IMR-90 (cell line): Measurements from ENCODE around the gene RHOBTB1. TPM values are rescaled to one million over a fixed set of nuclear protein-coding genes. Genes with fewer than 3 reads are reported as not detected.
A peak's percentile ranks its signal among the peaks of the same experiment; 100 is the strongest.

Experiments used
- ATAC-seq: fragments of 200-7000 bp; cut with Tn5 transposase; 2 replicates; pipeline ENCODE4 v1.9.1; 2020; ENCODE audit warnings: low read depth, mild to moderate bottlenecking, moderate library complexity
- BruUV-seq: library from RNA; stranded (reverse); fragments of 400-500 nt; replicated peaks from 2 replicates; lab custom pipeline; 2021; lab: Mats Ljungman, UMichigan
- CTCF ChIA-PET: fragments of 300-600 bp; formaldehyde crosslinking; extraction: SDS; loops from one replicate; lab custom pipeline; 2021; ENCODE audit warnings: antibody characterized with exemption; lab: Yijun Ruan, JAX
- POLR2A ChIA-PET: fragments of 300-600 bp; sonication (Branson Sonifier 250); formaldehyde crosslinking; loops from one replicate; lab custom pipeline; 2022; ENCODE audit warnings: antibody characterized with exemption; ENCODE audit not compliant: unreplicated experiment; lab: Charles Lee
- DNase-seq: peaks from one replicate; pipeline ENCODE4 v3.0.0; 2013
- H2AFZ ChIP-seq: replicated peaks from 2 replicates; pipeline ENCODE3; 2013; ENCODE audit warnings: low read length, mild to moderate bottlenecking; ENCODE audit not compliant: poor library complexity
- H2AK5ac ChIP-seq: 2 replicates; pipeline ENCODE4 v1.6.1; 2013; ENCODE audit warnings: low read depth, low read length, inconsistent platforms
- H2AK9ac ChIP-seq: replicated peaks from 2 replicates; pipeline ENCODE3; 2013; ENCODE audit warnings: mild to moderate bottlenecking, low read depth, low read length, moderate library complexity; ENCODE audit not compliant: poor library complexity
- H2BK120ac ChIP-seq: 2 replicates; pipeline ENCODE4 v1.6.1; 2013; ENCODE audit warnings: low read depth, low read length, inconsistent platforms
- H2BK15ac ChIP-seq: 3 replicates; pipeline ENCODE4 v1.6.1; 2013; ENCODE audit warnings: low read depth, low read length, inconsistent platforms
- H2BK20ac ChIP-seq: 2 replicates; pipeline ENCODE4 v1.6.1; 2013; ENCODE audit warnings: low read depth, mild to moderate bottlenecking, inconsistent platforms, low read length, moderate library complexity
- H2BK5ac ChIP-seq: 2 replicates; pipeline ENCODE4 v1.6.1; 2013; ENCODE audit warnings: mild to moderate bottlenecking, low read depth, low read length, inconsistent platforms; ENCODE audit not compliant: poor library complexity, severe bottlenecking
- H3K14ac ChIP-seq: replicated peaks from 2 replicates; pipeline ENCODE4 v1.6.1; 2013; ENCODE audit warnings: low read depth, low read length, inconsistent platforms
- H3K18ac ChIP-seq: 2 replicates; pipeline ENCODE4 v1.6.1; 2013; ENCODE audit warnings: low read depth, low read length, control low read depth
- H3K23ac ChIP-seq: 2 replicates; pipeline ENCODE4 v1.6.1; 2013; ENCODE audit warnings: low read depth, low read length, inconsistent platforms
- H3K27ac ChIP-seq: 2 replicates; pipeline ENCODE4 v1.5.1; 2013; ENCODE audit warnings: mild to moderate bottlenecking, control low read depth, low read length; ENCODE audit not compliant: insufficient read depth
- H3K27me3 ChIP-seq: 2 replicates; pipeline ENCODE4 v1.6.1; 2013; ENCODE audit warnings: low read length; ENCODE audit not compliant: control insufficient read depth, insufficient read depth
- H3K36me3 ChIP-seq: 2 replicates; pipeline ENCODE4 v1.6.1; 2013; ENCODE audit warnings: low read length, mixed read lengths; ENCODE audit not compliant: control insufficient read depth, insufficient read depth
- H3K4ac ChIP-seq: 2 replicates; pipeline ENCODE4 v1.6.1; 2013; ENCODE audit warnings: low read depth, low read length, inconsistent platforms
- H3K4me1 ChIP-seq: 2 replicates; pipeline ENCODE4 v1.6.1; 2013; ENCODE audit warnings: low read length, mixed read lengths; ENCODE audit not compliant: control insufficient read depth, insufficient read depth
- H3K4me2 ChIP-seq: 2 replicates; pipeline ENCODE4 v1.6.1; 2013; ENCODE audit warnings: low read depth, mild to moderate bottlenecking, control low read depth, low read length, moderate library complexity
- H3K4me3 ChIP-seq: 2 replicates; pipeline ENCODE4 v1.5.1; 2013; ENCODE audit warnings: low read depth, mild to moderate bottlenecking, control low read depth, low read length, moderate library complexity; ENCODE audit not compliant: insufficient read depth
- H3K56ac ChIP-seq: 2 replicates; pipeline ENCODE4 v1.6.1; 2013; ENCODE audit warnings: low read length, inconsistent platforms; ENCODE audit not compliant: insufficient read depth; ENCODE audit errors: extremely low read depth
- H3K79me1 ChIP-seq, 2 experiments: 2 replicates each; pipeline ENCODE4 v1.6.1; 2013; ENCODE audit warnings: low read length in 2 of 2, inconsistent platforms in 1 of 2, low read depth in 1 of 2
- H3K9ac ChIP-seq: 2 replicates; pipeline ENCODE4 v1.6.1; 2013; ENCODE audit warnings: low read depth, low read length, control low read depth
- H3K9me1 ChIP-seq: 2 replicates; pipeline ENCODE4 v1.6.1; 2013; ENCODE audit warnings: low read length, inconsistent platforms; ENCODE audit not compliant: insufficient read depth
- H3K9me3 ChIP-seq: 2 replicates; pipeline ENCODE4 v1.6.1; 2013; ENCODE audit warnings: low read length; ENCODE audit not compliant: control insufficient read depth, insufficient read depth
- H4K20me1 ChIP-seq: 2 replicates; pipeline ENCODE4 v1.6.1; 2013; ENCODE audit warnings: low read length, inconsistent platforms; ENCODE audit not compliant: insufficient read depth
- H4K5ac ChIP-seq: 2 replicates; pipeline ENCODE4 v1.6.1; 2013; ENCODE audit warnings: mild to moderate bottlenecking, low read depth, low read length, control low read depth
- H4K8ac ChIP-seq, 2 experiments: 2 replicates each; pipeline ENCODE4 v1.6.1; 2013; ENCODE audit warnings: low read depth in 2 of 2, low read length in 2 of 2, control low read depth in 1 of 2, inconsistent platforms in 1 of 2
- H4K91ac ChIP-seq: 2 replicates; pipeline ENCODE4 v1.6.1; 2013; ENCODE audit warnings: low read depth, low read length, inconsistent platforms; ENCODE audit not compliant: insufficient read depth
- BHLHE40 ChIP-seq: fragments of 150-350 bp; IDR thresholded peaks from 2 replicates; pipeline ENCODE4 v1.6.1; 2016; ENCODE audit warnings: mild to moderate bottlenecking, low read depth, low read length
- CHD1 ChIP-seq: IDR thresholded peaks from 2 replicates; pipeline ENCODE4 v1.6.1; 2012; ENCODE audit warnings: low read depth, low read length, improper control_type of control experiment
- MAZ ChIP-seq: IDR thresholded peaks from 2 replicates; pipeline ENCODE4 v1.6.1; 2012; ENCODE audit warnings: low read depth, mild to moderate bottlenecking, low read length, improper control_type of control experiment, moderate library complexity, borderline replicate concordance
- MXI1 ChIP-seq: IDR thresholded peaks from 2 replicates; pipeline ENCODE4 v1.6.1; 2012; ENCODE audit warnings: low read depth, mild to moderate bottlenecking, low read length, moderate library complexity, borderline replicate concordance
- POLR2A ChIP-seq: IDR thresholded peaks from 2 replicates; pipeline ENCODE4 v1.6.1; 2012; ENCODE audit warnings: mild to moderate bottlenecking, low read depth, low read length
- RFX5 ChIP-seq: IDR thresholded peaks from 2 replicates; pipeline ENCODE4 v1.8.0; 2012; ENCODE audit warnings: low read depth, mild to moderate bottlenecking, low read length, moderate library complexity
- SMC3 ChIP-seq: fragments of 150-350 bp; IDR thresholded peaks from 2 replicates; pipeline ENCODE4 v1.6.1; 2016; ENCODE audit warnings: low read depth, mild to moderate bottlenecking, antibody characterized with exemption, low read length, moderate library complexity
- USF2 ChIP-seq: fragments of 150-350 bp; IDR thresholded peaks from 2 replicates; pipeline ENCODE4 v1.6.1; 2017; ENCODE audit warnings: mild to moderate bottlenecking, antibody characterized with exemption, low read length, low read depth
- WGBS, 2 experiments: methylation state at CpG; one replicate each; pipeline versions ENCODE4 v1.1.5 to v1.1.7; 2013; ENCODE audit warnings: missing lambda C conversion rate in 2 of 2; ENCODE audit not compliant: insufficient read length in 1 of 2; ENCODE audit errors: extremely low coverage in 2 of 2; 5-methylcytosine and 5-hydroxymethylcytosine counted together
- dilution Hi-C: fragments of 300-500 bp; cut with HindIII; formaldehyde crosslinking; loops from one replicate; pipeline ENCODE4 v1.14.3; 2018; ENCODE audit warnings: low sequenced_read_pairs; ENCODE audit not compliant: unreplicated experiment
- in situ Hi-C: fragments of 300-500 bp; cut with MboI; formaldehyde crosslinking; loops from 3 replicates; pipeline ENCODE4 v1.14.3; 2019; ENCODE audit warnings: low sequenced_read_pairs, inconsistent platforms, mixed read lengths
- intact Hi-C: fragments of 100-400 bp; cut with micrococcal nuclease; formaldehyde crosslinking; loops from 2 replicates; pipeline ENCODE4 v1.10.0; 2022
- polyA plus RNA-seq, 3 experiments: library from polyadenylated mRNA; depleted of rRNA; stranded (reverse); fragments of >200 nt; gene quantifications; 2 replicates each; pipeline ENCODE4 v1.2.3, GENCODE V29; 2012; ENCODE audit warnings: low replicate concordance in 1 of 3
- total RNA-seq: library from RNA; depleted of rRNA; stranded (reverse); fragments of >200 nt; gene quantifications from 2 replicates; pipeline ENCODE4 v1.2.3, GENCODE V29; 2012
- TF ChIP-seq, protein P1 (sequence below): fragments of 150-350 bp; IDR thresholded peaks from 2 replicates; pipeline ENCODE4 v1.6.1; 2016; ENCODE audit warnings: low read depth, mild to moderate bottlenecking, low read length, moderate library complexity, borderline replicate concordance
- TF ChIP-seq, protein P2 (sequence below): conservative IDR thresholded peaks from 2 replicates; pipeline ENCODE4 v1.5.1; 2012; ENCODE audit warnings: mild to moderate bottlenecking, low read depth, low read length, improper control_type of control experiment

Gene RHOBTB1
- total and polyA plus RNA-seq, 2 of the 4 experiments (the other 2 are of a cell fraction) = 8.9 to 15.2 TPM

DNA sequence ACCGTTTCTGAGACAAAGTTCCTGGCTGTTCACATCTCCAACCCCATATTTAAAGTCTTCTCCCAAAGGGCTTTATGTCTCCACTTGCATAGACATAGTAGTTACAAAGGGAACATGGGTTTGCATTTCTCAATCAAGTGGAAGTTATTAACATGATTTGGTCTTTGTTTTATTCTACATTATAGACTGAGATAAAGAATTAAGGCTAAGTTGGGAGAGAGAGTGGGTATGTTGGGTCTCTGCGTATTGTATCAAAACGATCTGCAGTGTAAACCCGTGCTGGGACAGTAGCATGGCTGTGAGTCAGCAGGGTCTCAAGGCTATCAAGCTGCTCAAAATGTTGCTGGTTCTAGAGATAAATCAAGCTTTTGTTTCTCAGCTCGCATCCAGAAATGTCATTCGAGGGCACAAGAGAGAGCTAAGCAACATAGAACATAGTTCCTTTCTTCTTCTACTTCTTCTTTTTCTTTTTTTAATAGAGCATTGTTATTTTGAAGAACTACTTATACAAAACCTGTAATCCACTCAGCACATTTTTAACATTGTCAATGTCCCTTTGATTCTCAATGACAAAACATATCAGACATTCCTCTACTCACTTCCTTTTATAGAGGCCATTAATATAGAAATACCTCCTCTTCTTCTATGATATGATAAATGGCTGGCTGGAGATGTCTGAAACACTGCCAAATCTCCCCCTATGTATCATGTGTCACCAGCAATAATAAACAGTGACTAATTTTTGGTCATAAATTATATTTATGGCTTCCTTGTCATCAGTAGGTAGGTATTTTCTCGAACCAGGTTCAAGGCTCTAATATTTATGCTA lies 34.5 kb upstream of the RHOBTB1 start:
- BruUV-seq = no TSS peak
- no peak overlapping the region for H2AK9ac ChIP-seq
- ATAC-seq = no peak
- no peak overlapping the region for H3K27ac ChIP-seq
- no peak overlapping the region for H4K91ac ChIP-seq
- DNase-seq = peak; percentile 38
- H3K27me3 ChIP-seq = no peaks in the 10 kb centered on the region
- dilution Hi-C loops (no loop called here), intact Hi-C loops (no loop called here), in situ Hi-C loops (no loop called here)
- no peak overlapping the region for H2AFZ ChIP-seq
- H3K4ac ChIP-seq = peak overlapping the region; percentile 19; the same call in 1 of the 2 replicates
- ChIA-PET CTCF (no interaction called here), POLR2A (no interaction called here)
- peak overlapping the region; percentile 2; the same call in 1 of the 2 replicates for H2AK5ac ChIP-seq
- H2BK15ac ChIP-seq = peak overlapping the region; percentile 33; the same call in 1 of the 3 replicates
- TF ChIP-seq, protein P1, sequence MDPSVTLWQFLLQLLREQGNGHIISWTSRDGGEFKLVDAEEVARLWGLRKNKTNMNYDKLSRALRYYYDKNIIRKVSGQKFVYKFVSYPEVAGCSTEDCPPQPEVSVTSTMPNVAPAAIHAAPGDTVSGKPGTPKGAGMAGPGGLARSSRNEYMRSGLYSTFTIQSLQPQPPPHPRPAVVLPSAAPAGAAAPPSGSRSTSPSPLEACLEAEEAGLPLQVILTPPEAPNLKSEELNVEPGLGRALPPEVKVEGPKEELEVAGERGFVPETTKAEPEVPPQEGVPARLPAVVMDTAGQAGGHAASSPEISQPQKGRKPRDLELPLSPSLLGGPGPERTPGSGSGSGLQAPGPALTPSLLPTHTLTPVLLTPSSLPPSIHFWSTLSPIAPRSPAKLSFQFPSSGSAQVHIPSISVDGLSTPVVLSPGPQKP = no peak
- no peak for TF ChIP-seq MAZ
- TF ChIP-seq CHD1 = no peak
- TF ChIP-seq RFX5 = no peak
- no peak for TF ChIP-seq MXI1
- no peak for TF ChIP-seq USF2
- TF ChIP-seq, protein P2, sequence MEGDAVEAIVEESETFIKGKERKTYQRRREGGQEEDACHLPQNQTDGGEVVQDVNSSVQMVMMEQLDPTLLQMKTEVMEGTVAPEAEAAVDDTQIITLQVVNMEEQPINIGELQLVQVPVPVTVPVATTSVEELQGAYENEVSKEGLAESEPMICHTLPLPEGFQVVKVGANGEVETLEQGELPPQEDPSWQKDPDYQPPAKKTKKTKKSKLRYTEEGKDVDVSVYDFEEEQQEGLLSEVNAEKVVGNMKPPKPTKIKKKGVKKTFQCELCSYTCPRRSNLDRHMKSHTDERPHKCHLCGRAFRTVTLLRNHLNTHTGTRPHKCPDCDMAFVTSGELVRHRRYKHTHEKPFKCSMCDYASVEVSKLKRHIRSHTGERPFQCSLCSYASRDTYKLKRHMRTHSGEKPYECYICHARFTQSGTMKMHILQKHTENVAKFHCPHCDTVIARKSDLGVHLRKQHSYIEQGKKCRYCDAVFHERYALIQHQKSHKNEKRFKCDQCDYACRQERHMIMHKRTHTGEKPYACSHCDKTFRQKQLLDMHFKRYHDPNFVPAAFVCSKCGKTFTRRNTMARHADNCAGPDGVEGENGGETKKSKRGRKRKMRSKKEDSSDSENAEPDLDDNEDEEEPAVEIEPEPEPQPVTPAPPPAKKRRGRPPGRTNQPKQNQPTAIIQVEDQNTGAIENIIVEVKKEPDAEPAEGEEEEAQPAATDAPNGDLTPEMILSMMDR = no peak
- TF ChIP-seq SMC3 = no peak
- no peak for TF ChIP-seq BHLHE40
- no peak for TF ChIP-seq POLR2A
- H4K20me1 ChIP-seq = no peaks in the 10 kb centered on the region
- H2BK120ac ChIP-seq = no peak overlapping the region
- WGBS, 2 experiments = 100% methylated on average over 1 of the region's 7 CpGs; no CpG with 5 or more reads in 1 of the 2 experiments
- no peak overlapping the region for H3K4me3 ChIP-seq
- H3K18ac ChIP-seq = no peak overlapping the region
- no peak overlapping the region for H4K5ac ChIP-seq
- H3K56ac ChIP-seq = no peak overlapping the region
- H2BK20ac ChIP-seq = peak overlapping the region; percentile 20; the same call in 1 of the 2 replicates
- H3K4me2 ChIP-seq = no peak overlapping the region
- H3K23ac ChIP-seq = no peak overlapping the region
- H3K79me1 ChIP-seq = no peaks in the 10 kb centered on the region
- peaks cover 5% of the 10 kb centered on the region; the same call in 1 of the 2 replicates for H3K9me1 ChIP-seq
- H4K8ac ChIP-seq = no peak overlapping the region
- H3K4me1 ChIP-seq = peaks cover 2% of the 10 kb centered on the region; the same call in 1 of the 2 replicates
- H3K9me3 ChIP-seq = no peaks in the 10 kb centered on the region
- peak overlapping the region; percentile 57; the same call in 1 of the 2 replicates for H3K14ac ChIP-seq
- H2BK5ac ChIP-seq = no peak overlapping the region
- no peaks in the 10 kb centered on the region for H3K36me3 ChIP-seq
- no peak overlapping the region for H3K9ac ChIP-seq
